ENCODE measurements around the gene SP140L.
"Not testable (repeated sequence)": the region's sequence is repeated elsewhere in the genome, so short reads cannot be mapped to it uniquely, and the experiment has no call there.

SP140L gene

DNA sequence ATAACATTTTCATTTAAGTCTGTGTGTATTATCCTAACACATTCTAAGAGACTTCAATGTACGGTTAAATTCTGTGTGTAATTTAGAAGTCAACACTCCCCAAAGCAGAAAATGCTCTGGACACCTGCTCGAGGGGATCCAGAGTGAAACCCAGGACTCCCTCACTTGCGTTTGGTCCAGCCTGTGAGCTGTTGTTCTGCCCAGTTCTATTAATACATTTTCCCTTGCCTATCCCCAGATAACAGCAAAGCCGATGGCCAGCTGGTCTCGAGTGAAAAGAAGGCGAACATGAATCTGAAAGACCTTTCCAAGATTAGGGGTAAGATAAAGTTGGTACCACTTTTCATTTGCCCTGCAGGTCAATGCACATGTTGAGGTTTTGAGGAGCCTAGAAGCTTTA, 58.0 kb downstream of the SP140L start:
- DNase-seq = no peak

- no peak for DNase-seq
These were observed 67.3 kb downstream of the SP140L start for GRCh38 chr2:230394301-230394700.

GRCh38 chr2:230398698-230399097, 71.7 kb downstream of the SP140L start:
- not testable (repeated sequence) for DNase-seq

DNA sequence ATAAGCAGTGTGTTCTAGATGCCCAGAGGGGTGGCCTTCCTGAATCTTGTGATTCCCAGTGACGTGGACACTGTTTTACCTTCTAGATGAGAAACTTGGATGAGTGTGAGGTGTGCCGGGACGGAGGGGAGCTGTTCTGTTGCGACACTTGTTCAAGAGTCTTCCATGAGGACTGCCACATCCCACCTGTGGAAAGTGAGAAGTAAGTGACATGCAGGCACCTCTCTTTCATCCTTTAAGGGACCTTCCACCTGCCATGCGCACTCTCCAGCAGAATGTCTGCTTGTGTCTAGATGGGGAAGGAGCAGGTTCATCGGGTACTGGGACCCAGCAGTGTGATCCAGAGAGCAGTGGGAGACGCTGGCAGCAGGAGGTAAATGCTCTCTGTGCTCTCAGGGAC, 73.0 kb downstream of the SP140L start:
- no peak for DNase-seq

DNA sequence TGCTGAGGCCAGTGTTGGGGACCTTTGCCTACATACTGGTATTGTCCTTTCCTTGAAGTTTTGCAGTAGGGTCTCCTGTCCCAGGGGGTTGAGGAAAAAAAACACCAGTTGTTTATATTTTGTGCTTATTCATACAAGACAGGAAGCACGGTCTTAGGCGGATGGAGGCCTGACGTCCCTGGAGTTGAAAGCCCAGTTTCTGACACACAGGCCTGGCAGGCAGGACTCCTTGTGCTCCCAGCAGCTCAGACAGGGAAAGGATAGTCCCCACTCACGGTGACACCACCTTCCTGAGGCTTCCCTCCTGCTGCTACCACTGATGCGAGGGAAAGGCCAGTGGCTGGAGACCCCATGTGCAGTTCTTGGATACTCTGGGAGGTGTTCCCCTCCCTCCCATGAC, 73.5 kb downstream of the SP140L start:
- DNase-seq = no peak

GRCh38 chr2:230401026-230401425, 74.0 kb downstream of the SP140L start:
- not testable (repeated sequence) for DNase-seq

DNA sequence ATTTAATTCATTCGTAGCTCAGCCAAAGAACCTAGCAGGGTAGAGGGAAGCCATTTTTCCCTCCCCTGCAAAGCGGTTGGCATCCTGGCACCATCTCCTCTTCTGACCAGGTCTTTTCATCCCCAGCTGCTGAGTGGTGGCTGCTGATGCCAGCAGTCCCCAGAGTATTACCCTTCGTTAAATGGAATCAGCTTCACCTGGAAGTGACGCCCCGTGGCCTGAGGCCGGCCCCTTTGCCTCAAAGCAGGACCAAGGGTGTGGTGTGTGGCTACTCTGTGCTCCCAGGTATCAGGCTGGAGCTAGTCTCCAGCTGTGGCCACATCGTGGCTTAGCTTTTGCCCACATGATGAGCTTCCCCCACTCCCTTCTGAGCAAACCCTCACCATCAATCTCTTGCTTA, 76.8 kb downstream of the SP140L start:
- DNase-seq = no peak

DNA sequence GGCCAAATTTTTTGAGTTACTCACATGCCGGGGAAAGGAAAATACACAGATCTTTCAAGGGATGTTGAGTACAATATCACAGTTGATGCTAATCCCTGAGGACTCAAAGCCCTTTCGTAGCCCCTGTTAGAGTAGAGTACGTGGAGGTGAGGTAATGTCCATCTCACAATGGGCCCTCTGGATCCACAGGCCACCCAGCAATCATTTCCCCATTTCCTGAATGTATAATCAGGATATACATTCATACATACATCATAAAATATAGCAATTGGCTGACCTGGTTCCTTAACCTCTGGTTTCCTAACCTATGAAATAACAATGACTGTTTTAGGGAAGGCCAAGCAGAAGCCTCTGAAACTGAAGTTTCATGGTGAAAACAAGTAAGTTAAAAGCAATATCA, 78.8 kb downstream of the SP140L start:
- DNase-seq = no peak

DNA sequence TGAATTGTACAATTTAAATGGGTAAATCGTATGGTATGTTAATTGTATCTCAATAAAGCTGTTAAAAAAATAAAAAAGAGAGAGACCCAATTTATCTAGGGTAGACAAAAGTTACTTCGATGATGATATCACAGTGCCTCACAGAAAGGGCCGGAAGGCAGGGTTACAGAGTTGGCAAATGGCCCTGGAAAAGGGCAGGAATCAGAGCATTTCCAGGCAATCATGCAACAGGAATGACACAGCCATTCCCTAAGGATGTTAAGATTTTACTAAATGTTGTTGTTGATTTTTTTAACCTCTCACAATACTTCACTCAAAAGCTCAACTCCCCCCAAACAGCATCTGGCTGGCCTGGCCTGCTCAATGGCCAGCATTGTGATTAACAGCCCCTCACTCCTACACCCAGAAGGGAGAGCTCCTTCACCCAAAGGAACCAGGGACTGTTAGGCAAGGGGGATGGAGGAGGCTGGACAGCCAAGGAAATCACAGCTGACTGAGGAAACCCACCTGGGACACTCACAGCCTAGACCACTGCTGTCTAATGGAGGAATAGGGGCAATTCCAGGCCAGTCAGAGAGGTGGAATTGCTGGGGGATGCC, 81.3 kb downstream of the SP140L start:
- DNase-seq = no peak

- DNase-seq = not testable (repeated sequence)
These were observed 82.3 kb downstream of the SP140L start for GRCh38 chr2:230409316-230409715.

DNA sequence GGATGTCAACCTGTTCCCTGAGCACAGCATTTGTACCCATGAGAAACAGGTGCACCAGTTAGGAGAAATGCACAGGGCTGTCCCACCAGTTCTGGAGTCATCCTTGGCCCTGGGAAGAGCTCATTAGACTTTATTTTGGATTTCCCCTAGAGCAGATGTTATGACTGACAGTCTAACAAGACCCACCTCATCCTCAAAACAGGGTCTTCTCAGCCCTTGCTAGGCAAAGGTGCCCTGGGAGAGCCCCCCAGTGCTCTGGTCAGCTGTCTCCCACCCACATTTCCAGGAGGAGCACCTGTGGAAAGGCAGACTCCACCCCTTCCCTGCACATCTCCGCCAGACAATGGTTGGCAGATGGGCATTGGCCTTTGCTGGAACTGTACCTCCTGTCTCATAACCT, 83.3 kb downstream of the SP140L start:
- no peak for DNase-seq

GRCh38 chr2:230410861-230411569, 84.0 kb downstream of the SP140L start:
- no peak for DNase-seq

DNA sequence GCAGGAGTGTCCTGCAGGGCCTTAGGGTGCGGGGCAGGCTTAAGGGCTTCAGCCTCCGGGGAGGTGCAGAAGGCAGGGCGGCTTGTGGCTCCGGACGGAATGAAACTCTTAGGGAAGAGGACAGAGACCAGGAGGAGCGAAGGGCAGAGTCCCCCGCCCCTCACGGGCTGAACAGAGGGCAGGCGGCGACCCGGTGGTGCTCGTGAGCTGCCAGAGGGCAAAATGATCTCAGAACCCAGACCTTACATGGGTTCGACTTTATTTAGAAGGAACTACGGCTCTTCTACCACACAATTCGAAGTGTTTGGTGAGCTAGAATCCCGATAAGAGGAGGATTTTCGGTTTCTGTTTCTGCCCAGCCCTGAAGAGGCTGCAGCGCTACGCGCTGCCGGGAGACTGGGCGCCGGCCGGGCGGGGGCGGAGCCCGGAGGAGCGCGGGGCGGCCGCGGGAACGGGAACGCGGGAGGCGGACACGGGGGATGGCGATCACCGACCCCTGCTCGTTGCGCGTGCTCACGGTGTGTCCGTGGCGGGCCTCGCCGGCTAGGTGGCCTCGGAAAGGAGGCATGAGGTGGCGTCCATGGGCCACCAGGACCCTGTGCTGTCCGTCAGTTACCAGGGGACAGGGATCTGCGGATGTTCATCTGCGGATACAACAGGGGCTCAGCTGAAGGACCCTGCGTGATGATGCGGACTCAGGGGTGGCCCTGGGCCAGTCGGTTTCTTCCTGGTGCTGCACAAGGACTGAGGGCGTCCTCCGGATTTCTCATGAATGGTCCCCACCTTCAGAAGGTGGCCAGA, 84.8 kb downstream of the SP140L start:
- DNase-seq = peak in 1 of 2 donors; percentile 49

DNA sequence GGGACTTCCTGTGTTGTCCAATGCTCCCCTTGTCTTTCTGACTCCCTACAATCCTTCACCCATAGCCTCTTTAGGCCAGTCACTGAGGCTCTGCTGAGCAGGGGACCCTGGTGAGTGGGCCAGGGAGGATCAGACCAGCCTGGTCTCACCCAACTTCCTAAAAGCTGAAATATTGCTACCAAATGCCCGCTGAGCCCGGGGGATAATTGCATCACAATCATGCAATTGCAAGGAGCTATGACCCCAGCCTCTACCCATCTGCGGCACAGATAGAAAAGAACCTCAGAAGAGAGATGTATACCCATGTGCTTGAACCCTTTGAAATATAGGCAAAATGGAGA, 85.3 kb downstream of the SP140L start:
- DNase-seq = no peak

DNA sequence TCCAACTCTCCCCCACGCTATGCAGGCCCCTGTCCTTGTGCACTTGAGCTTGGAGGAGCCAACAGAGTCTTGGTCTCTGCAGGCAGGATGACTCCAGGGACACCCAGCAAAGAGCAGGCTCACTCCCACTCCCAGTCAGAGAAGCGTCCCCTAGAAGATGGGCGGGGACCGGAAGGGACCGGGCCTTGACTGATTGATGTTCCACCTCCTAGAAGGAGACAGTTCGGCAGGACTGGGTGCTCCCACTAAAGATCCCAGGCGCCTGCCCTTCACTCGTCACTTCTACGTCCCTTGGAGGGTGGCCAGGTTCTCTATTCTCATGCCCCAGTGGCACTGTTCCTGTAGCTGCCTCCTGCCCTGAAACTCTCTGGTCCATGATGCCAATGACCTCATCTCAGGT, 85.9 kb downstream of the SP140L start:
- no peak for DNase-seq

GRCh38 chr2:230413479-230413878, 86.5 kb downstream of the SP140L start:
- DNase-seq = no peak

- no peak for DNase-seq
These were observed 87.3 kb downstream of the SP140L start for GRCh38 chr2:230414302-230414701.

GRCh38 chr2:230416061-230416721, 89.2 kb downstream of the SP140L start, which contains the start of gene SP100:
Gene SP100 (plus strand): TSS chr2:230416201. CDS start chr2:230416297, 96 bp downstream.
- no peak for DNase-seq

DNA sequence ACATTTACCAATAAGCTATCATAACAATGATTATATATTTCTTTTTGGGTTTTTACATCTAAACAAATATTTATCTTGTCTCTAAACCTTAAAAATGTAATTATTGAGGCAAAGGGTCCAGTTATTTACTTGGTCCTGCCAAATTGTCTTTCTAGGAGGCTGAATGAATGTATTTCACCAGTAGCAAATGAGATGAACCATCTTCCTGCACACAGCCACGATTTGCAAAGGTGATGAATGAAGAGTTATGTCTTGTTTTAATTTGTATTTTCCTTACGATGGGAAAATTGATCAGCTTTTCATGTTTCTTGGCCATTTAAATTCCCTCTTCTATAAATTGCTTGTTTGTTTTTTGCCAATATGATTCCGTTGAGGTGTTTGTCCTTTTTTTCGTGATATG, 90.4 kb downstream of the SP140L start:
- no peak for DNase-seq

DNA sequence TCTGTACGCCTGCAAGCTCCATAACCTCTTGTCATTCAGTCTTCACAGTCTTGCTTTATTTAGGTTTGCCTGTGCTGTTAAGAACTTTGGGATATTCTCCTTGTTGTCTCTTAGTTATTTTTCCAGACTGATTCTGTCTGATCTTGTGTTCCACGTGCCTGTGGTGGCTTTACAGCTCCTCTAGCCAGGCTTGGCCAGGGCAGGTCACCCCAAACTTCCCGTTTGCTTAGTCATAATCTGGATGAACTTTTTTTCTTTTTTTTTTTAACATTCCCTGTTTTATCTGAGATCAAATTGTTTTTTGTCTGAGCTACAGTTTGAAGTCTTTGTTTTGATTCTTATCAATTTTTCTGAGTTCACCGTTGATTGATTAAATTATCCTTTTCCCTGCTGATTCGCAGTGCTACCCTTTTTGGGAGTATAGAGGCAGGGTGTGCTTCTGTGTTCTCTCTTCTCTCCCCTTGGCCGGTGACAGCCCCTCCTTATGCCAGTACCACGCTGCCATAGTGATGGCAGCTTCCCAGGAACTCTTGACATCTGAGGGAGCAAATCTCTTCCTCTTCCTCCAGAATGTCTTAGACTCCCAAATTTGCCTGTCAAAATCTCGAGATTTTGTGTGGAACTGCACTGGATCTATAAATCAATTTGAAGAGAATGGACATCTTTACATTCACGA, 91.5 kb downstream of the SP140L start:
- DNase-seq = no peak

DNA sequence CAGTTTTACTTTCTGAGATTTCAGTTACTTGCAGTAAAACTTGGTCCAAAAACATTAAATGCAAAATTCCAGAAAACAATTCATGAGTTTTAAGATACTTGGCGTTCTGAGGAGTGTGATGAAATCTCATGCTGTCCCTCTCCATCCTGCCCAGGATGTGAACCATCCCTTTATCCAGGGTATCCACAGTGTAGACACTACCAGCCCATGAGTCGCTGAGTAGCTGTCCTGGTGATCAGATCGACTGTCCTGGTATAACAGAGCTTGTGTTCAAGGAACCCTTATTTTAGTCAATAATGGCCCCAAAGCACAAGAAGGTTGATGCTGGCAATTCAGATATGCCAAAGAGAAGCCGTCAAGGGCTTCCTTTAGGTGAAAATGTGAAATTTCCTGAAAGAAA, 92.2 kb downstream of the SP140L start:
- DNase-seq = no peak

- no peak for DNase-seq
These were observed 95.2 kb downstream of the SP140L start for GRCh38 chr2:230422149-230422548.

Measured in hippocampal formation (tissue), 2 donors.